ENCODE results near the gene KRTAP5-8. TPM values are rescaled to one million over a fixed set of nuclear protein-coding genes. Genes with fewer than 3 reads are reported as not detected.
"Not testable (repeated sequence)": the region's sequence is repeated elsewhere in the genome, so short reads cannot be mapped to it uniquely, and the experiment has no call there.

The KRTAP5-8 gene
- total RNA-seq, 2 experiments from 2014 or later: 0.24 TPM; not detected in 1

GRCh38 chr11:71556018-71556417 is 18.2 kb downstream of the KRTAP5-8 start:
- Mint-ChIP-seq H3K4me1 (ENCODE audit: low read depth) (no peaks in the 10 kb centered on the region), H3K4me3 (no peak overlapping the region), H3K27me3 (ENCODE audit: low read depth) (peaks cover 14% of the 10 kb centered on the region), H3K36me3 (ENCODE audit: low read depth) (no peaks in the 10 kb centered on the region), H3K27ac (no peak overlapping the region), H3K9me3 (ENCODE audit: insufficient read depth) (no peaks in the 10 kb centered on the region)
- CTCF ChIA-PET: no interaction called here
- DNase-seq (no peak), ATAC-seq (no peak)
- POLR2A ChIA-PET: no interaction called here

DNA sequence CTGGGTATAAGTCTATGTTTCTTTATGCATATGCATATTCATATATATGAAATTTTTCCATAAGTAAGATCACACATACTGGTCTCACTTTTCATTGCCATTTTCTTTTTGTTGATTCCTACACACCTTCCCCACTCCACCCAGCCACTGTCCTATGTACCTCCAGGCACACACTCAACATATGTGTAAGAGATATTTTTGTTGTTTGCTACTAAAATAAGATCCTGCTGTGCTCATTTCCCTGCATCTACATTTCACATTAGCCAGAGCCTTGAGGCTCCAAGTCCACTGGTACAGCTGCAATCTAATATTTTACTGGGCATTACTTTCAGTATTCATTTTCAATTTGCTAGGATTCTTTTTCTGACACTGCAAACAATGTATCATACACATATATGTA is 19.4 kb downstream of the KRTAP5-8 start:
- DNase-seq (no peak), ATAC-seq (no peak)
- ChIA-PET POLR2A (no interaction called here), CTCF (no interaction called here)
- Mint-ChIP-seq H3K27ac (no peak overlapping the region), H3K36me3 (ENCODE audit: low read depth) (no peaks in the 10 kb centered on the region), H3K4me3 (no peak overlapping the region), H3K27me3 (ENCODE audit: low read depth) (peaks cover 21% of the 10 kb centered on the region), H3K4me1 (ENCODE audit: low read depth) (no peaks in the 10 kb centered on the region), H3K9me3 (ENCODE audit: insufficient read depth) (no peaks in the 10 kb centered on the region)

- ChIA-PET POLR2A (no interaction called here), CTCF (interaction anchor here (0.6 kb wide), 1 partner anchor 1109 kb away, joined by 3 read pairs; no protein-coding TSS in a partner anchor)
- Mint-ChIP-seq H3K27me3 (ENCODE audit: low read depth) (peaks cover 31% of the 10 kb centered on the region), H3K4me3 (no peak overlapping the region), H3K4me1 (ENCODE audit: low read depth) (no peaks in the 10 kb centered on the region), H3K9me3 (ENCODE audit: insufficient read depth) (no peaks in the 10 kb centered on the region), H3K36me3 (ENCODE audit: low read depth) (no peaks in the 10 kb centered on the region), H3K27ac (no peak overlapping the region)
- DNase-seq (no peak), ATAC-seq (no peak)
These were observed 21.2 kb downstream of the KRTAP5-8 start for GRCh38 chr11:71558996-71559395.

DNA sequence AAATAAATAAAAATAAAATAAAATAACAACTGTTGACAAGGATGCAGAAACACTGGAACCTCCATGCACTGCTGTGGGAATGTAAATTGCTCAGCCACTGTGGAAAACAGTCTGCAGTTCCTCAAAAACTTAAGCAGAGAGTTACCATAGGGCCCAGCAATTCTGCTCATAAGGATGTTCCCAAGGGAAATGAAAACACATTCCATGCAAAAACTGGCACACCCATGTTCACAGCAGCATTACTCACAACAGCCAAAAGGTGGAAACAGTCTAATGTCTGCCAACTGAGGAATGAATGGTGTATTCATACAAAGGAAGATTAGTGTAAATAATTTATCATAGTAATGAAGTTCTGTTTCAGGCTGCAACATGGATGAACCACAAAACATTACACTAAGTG is 24.3 kb downstream of the KRTAP5-8 start:
- no peaks in the 10 kb centered on the region for H3K9me3 Mint-ChIP-seq (ENCODE audit: insufficient read depth)
- no peaks in the 10 kb centered on the region for H3K36me3 Mint-ChIP-seq (ENCODE audit: low read depth)
- ATAC-seq (no peak), DNase-seq (no peak)
- no peak overlapping the region for H3K27ac Mint-ChIP-seq
- no peak overlapping the region for H3K4me3 Mint-ChIP-seq
- peaks cover 36% of the 10 kb centered on the region for H3K27me3 Mint-ChIP-seq (ENCODE audit: low read depth)
- H3K4me1 Mint-ChIP-seq (ENCODE audit: low read depth): no peaks in the 10 kb centered on the region
- ChIA-PET CTCF (no interaction called here), POLR2A (no interaction called here)

DNA sequence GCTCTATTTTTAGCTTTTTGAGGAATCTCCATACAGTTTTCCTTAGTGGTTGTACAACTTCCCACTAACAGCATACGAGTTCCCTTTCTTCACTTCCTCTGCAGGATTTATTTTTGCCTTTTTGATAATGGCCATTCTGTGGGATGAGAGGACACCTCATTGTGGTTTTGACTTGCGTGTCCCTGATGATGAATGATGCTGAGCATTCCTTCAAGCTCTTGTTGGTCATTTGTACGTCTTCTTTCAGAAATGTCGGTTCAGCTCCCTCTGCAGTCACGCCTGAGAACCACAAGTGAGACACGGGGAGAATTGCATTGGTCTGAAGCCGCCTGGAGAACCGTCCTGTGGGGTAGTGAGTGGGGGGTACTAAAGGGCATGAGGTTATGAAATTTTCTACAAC is 25.6 kb downstream of the KRTAP5-8 start:
- ChIA-PET CTCF (no interaction called here), POLR2A (no interaction called here)
- Mint-ChIP-seq H3K9me3 (ENCODE audit: insufficient read depth) (no peaks in the 10 kb centered on the region), H3K36me3 (ENCODE audit: low read depth) (no peaks in the 10 kb centered on the region), H3K27ac (no peak overlapping the region), H3K27me3 (ENCODE audit: low read depth) (peaks cover 28% of the 10 kb centered on the region), H3K4me1 (ENCODE audit: low read depth) (no peaks in the 10 kb centered on the region), H3K4me3 (no peak overlapping the region)
- DNase-seq: peak; percentile 33
- no peak for ATAC-seq

- H3K9me3 Mint-ChIP-seq (ENCODE audit: insufficient read depth): no peaks in the 10 kb centered on the region
- ATAC-seq (no peak), DNase-seq (no peak)
- no peaks in the 10 kb centered on the region for H3K4me1 Mint-ChIP-seq (ENCODE audit: low read depth)
- ChIA-PET CTCF (no interaction called here), POLR2A (no interaction called here)
- peaks cover 28% of the 10 kb centered on the region for H3K27me3 Mint-ChIP-seq (ENCODE audit: low read depth)
- H3K36me3 Mint-ChIP-seq (ENCODE audit: low read depth): no peaks in the 10 kb centered on the region
- no peak overlapping the region for H3K4me3 Mint-ChIP-seq
- no peak overlapping the region for H3K27ac Mint-ChIP-seq
These were observed 26.6 kb downstream of the KRTAP5-8 start for GRCh38 chr11:71564430-71564829.

DNA sequence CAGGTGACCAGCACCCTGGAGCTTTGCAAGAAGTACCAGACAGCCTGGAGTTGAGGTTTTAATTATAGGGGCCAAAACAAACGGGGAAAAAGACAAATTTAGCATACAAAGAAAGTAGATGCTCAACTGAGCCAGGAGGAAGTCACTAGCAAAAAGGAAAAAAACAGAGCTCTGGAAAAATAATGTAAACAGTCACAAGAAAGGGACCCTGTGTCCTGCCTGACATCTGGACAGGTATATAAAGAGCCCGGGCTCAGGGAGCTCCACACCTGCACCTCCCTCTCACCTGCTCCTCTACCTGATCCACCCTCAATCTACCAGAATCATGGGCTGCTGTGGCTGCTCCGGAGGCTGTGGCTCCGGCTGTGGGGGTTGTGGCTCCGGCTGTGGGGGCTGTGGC is 27.4 kb downstream of the KRTAP5-8 start, which contains the start of gene KRTAP5-10:
TSS of gene KRTAP5-10 (plus strand) at position 301 of the 400 bp plus-strand sequence. CDS start at position 326, 25 bp downstream.
- POLR2A ChIA-PET: no interaction called here
- no peak for ATAC-seq
- peaks cover 28% of the 10 kb centered on the region for H3K27me3 Mint-ChIP-seq (ENCODE audit: low read depth)
- no peaks in the 10 kb centered on the region for H3K4me1 Mint-ChIP-seq (ENCODE audit: low read depth)
- CTCF ChIA-PET: no interaction called here
- H3K4me3 Mint-ChIP-seq: no peak within 1 kb of the TSS
- no peak within 1 kb of the TSS for H3K27ac Mint-ChIP-seq
- DNase-seq: no peak
- no peaks in the 10 kb centered on the region for H3K36me3 Mint-ChIP-seq (ENCODE audit: low read depth)
- no peaks in the 10 kb centered on the region for H3K9me3 Mint-ChIP-seq (ENCODE audit: insufficient read depth)

GRCh38 chr11:71566081-71566620 is 28.3 kb downstream of the KRTAP5-8 start:
- ATAC-seq (no peak), DNase-seq (no peak)
- no peaks in the 10 kb centered on the region for H3K9me3 Mint-ChIP-seq (ENCODE audit: insufficient read depth)
- CTCF ChIA-PET: no interaction called here
- peaks cover 21% of the 10 kb centered on the region for H3K27me3 Mint-ChIP-seq (ENCODE audit: low read depth)
- POLR2A ChIA-PET: no interaction called here
- H3K4me3 Mint-ChIP-seq: no peak overlapping the region
- H3K4me1 Mint-ChIP-seq (ENCODE audit: low read depth): no peaks in the 10 kb centered on the region
- no peaks in the 10 kb centered on the region for H3K36me3 Mint-ChIP-seq (ENCODE audit: low read depth)
- H3K27ac Mint-ChIP-seq: no peak overlapping the region

DNA sequence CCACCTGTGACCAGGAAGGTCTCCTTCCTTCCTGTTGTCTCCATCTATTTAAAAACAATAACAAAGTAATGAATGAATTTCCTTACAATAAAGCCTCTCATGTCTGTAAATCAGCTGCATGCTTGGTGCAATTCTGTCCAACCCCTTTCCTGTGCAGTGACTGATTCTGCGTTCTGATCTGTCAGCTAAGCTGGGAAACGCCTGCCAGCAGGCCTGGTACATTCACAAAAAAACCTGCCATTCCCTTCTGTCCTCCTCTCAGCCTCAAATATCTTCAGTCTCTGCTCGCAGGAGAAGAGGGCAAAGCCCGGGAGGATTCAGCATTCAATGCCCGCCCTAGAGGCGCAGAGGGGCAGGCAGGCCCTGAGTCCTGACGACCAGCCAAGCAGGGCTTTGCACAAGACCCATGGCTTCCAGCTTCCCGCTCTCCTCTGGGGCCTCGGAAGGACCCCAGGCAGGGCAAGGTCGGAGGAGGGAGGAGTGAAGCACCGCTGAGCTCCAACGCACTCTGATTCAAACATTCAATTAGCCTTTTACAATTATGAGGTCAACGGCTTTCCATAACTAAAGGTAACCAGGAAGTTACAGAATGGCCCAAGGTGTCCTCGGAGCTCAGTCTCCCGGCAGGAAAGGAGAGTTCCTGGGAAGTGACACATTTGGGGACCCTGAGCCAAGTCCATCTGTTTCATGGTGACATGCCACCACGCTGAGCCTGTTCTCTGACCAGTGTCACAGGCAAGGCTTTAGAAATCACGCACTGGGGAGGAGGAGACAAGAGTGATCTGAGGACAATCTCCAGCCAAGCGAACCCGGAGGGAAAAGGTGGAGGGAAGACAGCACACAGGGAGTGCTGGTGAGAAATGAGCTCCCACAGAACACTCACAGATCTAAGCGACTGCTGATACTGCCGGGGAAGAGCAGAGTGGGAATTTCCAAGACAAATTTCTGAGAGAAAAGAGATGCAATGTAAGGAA is 29.1 kb downstream of the KRTAP5-8 start:
- peaks cover 15% of the 10 kb centered on the region for H3K27me3 Mint-ChIP-seq (ENCODE audit: low read depth)
- H3K27ac Mint-ChIP-seq; CTCF ChIA-PET; H3K4me1 Mint-ChIP-seq (ENCODE audit: low read depth); ATAC-seq; H3K9me3 Mint-ChIP-seq (ENCODE audit: insufficient read depth); POLR2A ChIA-PET; H3K4me3 Mint-ChIP-seq; H3K36me3 Mint-ChIP-seq (ENCODE audit: low read depth); DNase-seq: not testable (repeated sequence)

- H3K27ac Mint-ChIP-seq: not testable (repeated sequence)
These were observed 29.8 kb downstream of the KRTAP5-8 start for GRCh38 chr11:71567633-71568032.

DNA sequence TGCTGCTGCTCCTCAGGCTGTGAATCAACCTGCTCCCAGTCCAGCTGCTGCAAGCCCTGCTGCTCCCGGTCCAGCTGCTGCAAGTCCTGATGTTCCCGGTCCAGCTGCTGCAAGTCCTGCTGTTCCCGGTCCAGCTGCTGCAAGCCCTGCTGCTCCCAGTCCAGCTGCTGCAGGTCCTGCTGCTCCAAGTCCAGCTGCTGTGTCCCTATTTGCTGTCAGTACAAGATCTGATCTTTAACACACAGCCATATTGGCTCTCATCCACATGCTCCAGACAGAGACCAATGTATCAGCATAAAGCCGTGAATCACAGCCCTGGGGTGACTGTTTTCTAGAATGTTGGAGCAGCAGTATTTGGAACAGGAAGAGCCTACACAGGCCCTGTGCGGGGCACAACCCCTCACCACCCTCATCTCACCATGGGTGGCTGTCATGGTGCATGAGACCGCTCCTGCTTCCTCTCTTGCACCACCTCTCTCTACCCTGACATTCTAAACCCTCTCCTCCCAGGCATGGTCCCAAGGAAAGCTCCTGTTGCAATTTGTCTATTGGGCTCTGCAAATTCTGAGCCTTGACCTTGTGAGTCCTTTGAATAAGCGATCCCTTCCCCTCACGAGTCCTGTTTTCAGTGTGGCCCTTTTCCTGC is 31.0 kb downstream of the KRTAP5-8 start:
- Mint-ChIP-seq H3K27ac (no peak overlapping the region), H3K36me3 (ENCODE audit: low read depth) (no peaks in the 10 kb centered on the region), H3K4me1 (ENCODE audit: low read depth) (no peaks in the 10 kb centered on the region), H3K27me3 (ENCODE audit: low read depth) (peaks cover 6% of the 10 kb centered on the region), H3K9me3 (ENCODE audit: insufficient read depth) (no peaks in the 10 kb centered on the region), H3K4me3 (no peak overlapping the region)
- no peak for ATAC-seq
- no peak for DNase-seq
- CTCF ChIA-PET: no interaction called here
- POLR2A ChIA-PET: no interaction called here

More at GRCh38 chr11:71567633-71568032, 29.8 kb downstream of the KRTAP5-8 start:
- H3K4me1 Mint-ChIP-seq (ENCODE audit: low read depth); H3K36me3 Mint-ChIP-seq (ENCODE audit: low read depth); CTCF ChIA-PET; ATAC-seq; POLR2A ChIA-PET; H3K4me3 Mint-ChIP-seq; H3K9me3 Mint-ChIP-seq (ENCODE audit: insufficient read depth); DNase-seq: not testable (repeated sequence)
- peaks cover 15% of the 10 kb centered on the region for H3K27me3 Mint-ChIP-seq (ENCODE audit: low read depth)

DNA sequence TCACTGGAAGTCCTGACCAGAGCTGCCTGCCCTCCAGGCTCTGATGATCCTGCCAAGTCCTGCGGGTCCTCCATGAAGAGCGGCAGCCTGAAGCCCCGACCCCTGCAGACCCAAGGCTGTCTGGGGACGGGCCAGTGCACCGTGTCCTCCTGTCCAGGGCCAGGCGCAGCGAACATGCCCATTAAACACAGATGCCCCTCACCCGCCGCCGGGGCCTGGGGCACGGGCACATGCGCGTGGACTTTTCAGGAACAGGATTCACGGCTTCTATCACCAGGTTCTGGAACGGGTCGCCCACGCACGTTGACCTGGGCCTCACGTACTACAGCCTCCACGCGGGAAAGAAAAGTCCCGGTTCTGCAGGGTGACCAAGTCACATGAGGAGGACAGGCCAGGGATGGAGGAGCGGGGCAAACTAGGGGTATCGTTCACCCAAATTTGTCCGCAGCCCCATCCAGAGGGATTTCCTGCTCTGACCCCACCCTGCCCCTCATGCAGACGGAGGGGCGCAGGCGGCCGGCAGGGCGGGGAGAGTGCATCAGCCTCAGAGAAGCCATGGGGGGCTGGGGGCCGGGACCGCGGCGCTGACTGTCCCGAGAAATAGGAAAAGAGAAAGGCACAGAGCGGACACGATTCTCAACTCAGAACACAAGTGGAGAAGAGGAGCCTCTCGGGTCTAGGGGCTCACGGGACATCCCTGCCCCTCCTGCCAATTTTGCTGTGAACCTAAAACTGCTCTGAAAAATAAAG is 33.5 kb downstream of the KRTAP5-8 start:
- POLR2A ChIA-PET: not testable (repeated sequence)

More for the DNA sequence above, 33.5 kb downstream of the KRTAP5-8 start:
- H3K9me3 Mint-ChIP-seq (ENCODE audit: insufficient read depth); ATAC-seq; H3K4me3 Mint-ChIP-seq; CTCF ChIA-PET; DNase-seq; H3K27me3 Mint-ChIP-seq (ENCODE audit: low read depth); H3K36me3 Mint-ChIP-seq (ENCODE audit: low read depth); H3K4me1 Mint-ChIP-seq (ENCODE audit: low read depth); H3K27ac Mint-ChIP-seq: not testable (repeated sequence)
